Keratinocyte (primary cell): ENCODE data around the gene PAOX. TPM values are rescaled to one million over a fixed set of nuclear protein-coding genes. Genes with fewer than 3 reads are reported as not detected.

Experiments used
- DNase-seq: peaks from one replicate; pipeline ENCODE4 v3.0.0-alpha.2; 2011; ENCODE audit warnings: low read depth, missing footprints, low spot score
- FAIRE-seq: peaks from 2 replicates; lab custom pipeline; 2011; peaks lifted over from hg19 to GRCh38; lab: Jason Lieb, UNC
- H2AFZ ChIP-seq: 2 replicates; pipeline ENCODE4 v1.6.0; 2012; ENCODE audit warnings: low read length, control low read depth, inconsistent platforms; ENCODE audit not compliant: control insufficient read depth
- H3K27ac ChIP-seq: 2 replicates; pipeline ENCODE4 v1.5.1; 2011; ENCODE audit warnings: low read length; ENCODE audit not compliant: control insufficient read depth, insufficient read depth
- H3K27me3 ChIP-seq: 3 replicates; pipeline ENCODE4 v1.6.0; 2011; ENCODE audit warnings: low read length; ENCODE audit not compliant: control insufficient read depth, insufficient read depth; ENCODE audit errors: extremely low read depth
- H3K36me3 ChIP-seq, 2 experiments: 2 replicates in 1 of 2; 3 replicates in 1 of 2; pipeline ENCODE4 v1.5.1; 2011; ENCODE audit warnings: low read length in 2 of 2, mild to moderate bottlenecking in 1 of 2; ENCODE audit not compliant: control insufficient read depth in 2 of 2, insufficient read depth in 2 of 2; ENCODE audit errors: extremely low read depth in 1 of 2
- H3K4me1 ChIP-seq: 3 replicates; pipeline ENCODE4 v1.5.1; 2011; ENCODE audit warnings: low read length; ENCODE audit not compliant: control insufficient read depth, insufficient read depth; ENCODE audit errors: extremely low read depth
- H3K4me2 ChIP-seq: 3 replicates; pipeline ENCODE4 v1.6.0; 2011; ENCODE audit warnings: low read depth, low read length; ENCODE audit not compliant: control insufficient read depth, insufficient read depth; ENCODE audit errors: extremely low read depth
- H3K4me3 ChIP-seq, 3 experiments: fragments of 200-600 bp in 1 of 3; sonication (generic) in 1 of 3; 2 replicates in 2 of 3; 3 replicates in 1 of 3; pipeline ENCODE4 v1.5.1; 2011 to 2016; ENCODE audit warnings: low read length in 3 of 3, mild to moderate bottlenecking in 3 of 3, control low read depth in 2 of 3, inconsistent platforms in 1 of 3, low read depth in 1 of 3, mixed read lengths in 1 of 3, mixed run types in 1 of 3, moderate library complexity in 1 of 3; ENCODE audit not compliant: control insufficient read depth in 2 of 3, insufficient read depth in 2 of 3; ENCODE audit errors: extremely low read depth in 1 of 3
- H3K79me2 ChIP-seq: 2 replicates; pipeline ENCODE4 v1.6.0; 2012; ENCODE audit warnings: low read length; ENCODE audit not compliant: control insufficient read depth, insufficient read depth
- H3K9ac ChIP-seq: 3 replicates; pipeline ENCODE4 v1.6.0; 2011; ENCODE audit warnings: low read length; ENCODE audit not compliant: control insufficient read depth, insufficient read depth; ENCODE audit errors: extremely low read depth
- H3K9me1 ChIP-seq: 3 replicates; pipeline ENCODE4 v1.6.0; 2011; ENCODE audit warnings: low read length; ENCODE audit not compliant: control insufficient read depth, insufficient read depth; ENCODE audit errors: extremely low read depth
- H3K9me3 ChIP-seq: 2 replicates; pipeline ENCODE4 v1.5.1; 2012; ENCODE audit warnings: low read depth, low read length; ENCODE audit not compliant: control insufficient read depth
- H4K20me1 ChIP-seq: 3 replicates; pipeline ENCODE4 v1.6.0; 2011; ENCODE audit warnings: low read length; ENCODE audit not compliant: control insufficient read depth, insufficient read depth; ENCODE audit errors: extremely low read depth
- EZH2 ChIP-seq: IDR thresholded peaks from one replicate; pipeline ENCODE4 v1.6.1; 2012; ENCODE audit warnings: inconsistent platforms, mild to moderate bottlenecking, low read length, moderate library complexity
- dilution Hi-C: fragments of 300-500 bp; cut with MboI; formaldehyde crosslinking; loops from one replicate; pipeline ENCODE4 v1.7.0; 2020; ENCODE audit warnings: low sequenced_read_pairs; ENCODE audit not compliant: extremely low pct_ligation_motif_present
- polyA plus RNA-seq, 5 experiments: library from polyadenylated mRNA; depleted of rRNA in 3 of 5; stranded (reverse) in 3 of 5; stranded (forward) in 1 of 5; unstranded in 1 of 5; fragments of >200 nt; gene quantifications; 1 replicate in 1 of 5; 2 replicates in 3 of 5; 3 replicates in 1 of 5; pipeline versions ENCODE4 v1.2.1 to v1.2.3, GENCODE V29; 2011 to 2012; ENCODE audit warnings: missing spikeins in 2 of 5, low read depth in 1 of 5, low replicate concordance in 1 of 5
- TF ChIP-seq, protein P1 (sequence below), 3 experiments: IDR thresholded peaks in 1 of 3; conservative IDR thresholded peaks in 1 of 3; optimal IDR thresholded peaks in 1 of 3; 2 replicates in 2 of 3; 3 replicates in 1 of 3; pipeline versions ENCODE3 to v1.5.1; 2011; ENCODE audit warnings: low read length in 3 of 3, mild to moderate bottlenecking in 3 of 3, moderate library complexity in 2 of 3, control low read depth in 1 of 3, inconsistent platforms in 1 of 3; ENCODE audit not compliant: insufficient read depth in 2 of 3; ENCODE audit errors: extremely low read depth in 1 of 3

Gene PAOX
- polyA plus RNA-seq, 1 donor (not counting 4 experiments of a cell fraction or from before 2014, with no cell fraction given) = 2.6 TPM

DNA sequence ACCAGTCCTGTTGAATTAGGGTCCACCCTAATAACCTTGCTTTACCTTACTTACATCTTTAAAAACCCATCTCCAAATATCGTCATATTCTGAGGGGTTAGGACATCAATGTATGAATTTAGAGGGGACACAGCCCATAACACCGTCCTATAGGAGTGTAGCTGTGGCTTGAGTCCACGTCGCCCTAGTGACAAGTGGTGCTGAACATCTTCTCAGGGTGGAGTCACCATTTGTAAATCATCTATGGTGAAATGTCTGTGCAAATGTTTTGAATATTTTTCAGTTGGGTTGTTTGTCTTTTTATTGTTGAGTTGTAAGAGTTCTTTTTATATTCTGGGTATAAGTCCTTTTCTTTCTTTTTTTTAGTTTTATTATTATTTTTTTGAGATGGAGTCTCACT is 37.1 kb upstream of the PAOX start:
- dilution Hi-C loops = no loop called here
- H3K9me1 ChIP-seq = no peaks in the 10 kb centered on the region
- H3K27me3 ChIP-seq = peaks cover 15% of the 10 kb centered on the region
- no peaks in the 10 kb centered on the region for H3K79me2 ChIP-seq
- no peaks in the 10 kb centered on the region for H4K20me1 ChIP-seq
- H3K9me3 ChIP-seq = no peaks in the 10 kb centered on the region
- H3K4me1 ChIP-seq = no peaks in the 10 kb centered on the region
- H3K9ac ChIP-seq = no peak overlapping the region
- H3K4me3 ChIP-seq = no peak overlapping the region
- FAIRE-seq = no peak
- no peak overlapping the region for H3K4me2 ChIP-seq
- no peaks in the 10 kb centered on the region for H3K36me3 ChIP-seq
- TF ChIP-seq, protein P1, sequence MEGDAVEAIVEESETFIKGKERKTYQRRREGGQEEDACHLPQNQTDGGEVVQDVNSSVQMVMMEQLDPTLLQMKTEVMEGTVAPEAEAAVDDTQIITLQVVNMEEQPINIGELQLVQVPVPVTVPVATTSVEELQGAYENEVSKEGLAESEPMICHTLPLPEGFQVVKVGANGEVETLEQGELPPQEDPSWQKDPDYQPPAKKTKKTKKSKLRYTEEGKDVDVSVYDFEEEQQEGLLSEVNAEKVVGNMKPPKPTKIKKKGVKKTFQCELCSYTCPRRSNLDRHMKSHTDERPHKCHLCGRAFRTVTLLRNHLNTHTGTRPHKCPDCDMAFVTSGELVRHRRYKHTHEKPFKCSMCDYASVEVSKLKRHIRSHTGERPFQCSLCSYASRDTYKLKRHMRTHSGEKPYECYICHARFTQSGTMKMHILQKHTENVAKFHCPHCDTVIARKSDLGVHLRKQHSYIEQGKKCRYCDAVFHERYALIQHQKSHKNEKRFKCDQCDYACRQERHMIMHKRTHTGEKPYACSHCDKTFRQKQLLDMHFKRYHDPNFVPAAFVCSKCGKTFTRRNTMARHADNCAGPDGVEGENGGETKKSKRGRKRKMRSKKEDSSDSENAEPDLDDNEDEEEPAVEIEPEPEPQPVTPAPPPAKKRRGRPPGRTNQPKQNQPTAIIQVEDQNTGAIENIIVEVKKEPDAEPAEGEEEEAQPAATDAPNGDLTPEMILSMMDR (optimal IDR thresholded peaks at IDR 0.05 in 1 of 3, IDR thresholded peaks at IDR 0.05 in 1 of 3, conservative IDR thresholded peaks at IDR 0.05 in 1 of 3; ENCODE audit: extremely low read depth in 1 of 3, insufficient read depth in 2 of 3, low read length in 3 of 3) = no peak
- TF ChIP-seq EZH2 = no peak
- no peak overlapping the region for H3K27ac ChIP-seq
- no peak for DNase-seq
- no peak overlapping the region for H2AFZ ChIP-seq

DNA sequence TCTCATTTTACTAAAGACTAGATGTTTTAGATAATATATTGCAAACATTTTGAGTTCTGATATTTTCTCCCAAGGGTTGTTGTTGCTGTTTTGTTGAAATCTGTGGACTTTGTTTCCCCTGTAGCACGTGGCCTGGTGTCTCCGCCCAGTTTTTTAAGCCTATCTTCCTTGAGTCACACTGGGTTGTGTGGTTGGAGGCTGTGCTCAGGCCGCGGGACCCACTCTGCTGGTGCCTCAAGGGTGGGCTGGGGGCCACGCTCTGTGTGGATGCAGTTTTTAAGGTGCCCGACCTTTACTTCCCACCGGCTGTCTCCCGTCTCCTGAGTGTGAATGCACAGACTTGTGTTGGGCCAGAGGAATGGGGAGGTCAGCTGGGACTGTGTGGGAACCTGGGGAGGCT is 36.1 kb upstream of the PAOX start:
- no peaks in the 10 kb centered on the region for H3K9me1 ChIP-seq
- no peaks in the 10 kb centered on the region for H3K4me1 ChIP-seq
- peaks cover 5% of the 10 kb centered on the region for H3K27me3 ChIP-seq
- no peak overlapping the region for H3K4me3 ChIP-seq
- no peak for DNase-seq
- no peaks in the 10 kb centered on the region for H3K79me2 ChIP-seq
- no peaks in the 10 kb centered on the region for H4K20me1 ChIP-seq
- H3K4me2 ChIP-seq = no peak overlapping the region
- H3K9me3 ChIP-seq = no peaks in the 10 kb centered on the region
- H2AFZ ChIP-seq = peak overlapping the region; percentile 17
- dilution Hi-C loops = no loop called here
- TF ChIP-seq EZH2 = no peak
- TF ChIP-seq, protein P1 (optimal IDR thresholded peaks at IDR 0.05 in 1 of 3, IDR thresholded peaks at IDR 0.05 in 1 of 3, conservative IDR thresholded peaks at IDR 0.05 in 1 of 3; ENCODE audit: extremely low read depth in 1 of 3, insufficient read depth in 2 of 3, low read length in 3 of 3) = no peak
- no peak overlapping the region for H3K9ac ChIP-seq
- no peak overlapping the region for H3K27ac ChIP-seq
- FAIRE-seq = no peak
- no peaks in the 10 kb centered on the region for H3K36me3 ChIP-seq
